ENCODE results near the gene FAM193A.

The FAM193A gene

GRCh38 chr4:2697995-2698414 is 161.6 kb downstream of the FAM193A start:
- H3K4me3 ChIP-seq (ENCODE audit: insufficient read depth in 1 of 2, low read depth in 1 of 2, low read length in 2 of 2), result no peak overlapping the region

GRCh38 chr4:2698504-2698903 is 162.1 kb downstream of the FAM193A start:
- Histone ChIP-seq H2BK15ac (ENCODE audit: low read depth, poor library complexity, severe bottlenecking) (no peak overlapping the region), H4K8ac (ENCODE audit: low read length) (no peak overlapping the region), H3K79me1 (replicated peaks; ENCODE audit: low read length, poor library complexity, severe bottlenecking) (peaks cover 37% of the 10 kb centered on the region), H4K91ac (ENCODE audit: low read length) (no peak overlapping the region), H2AK5ac (ENCODE audit: low read length, severe bottlenecking) (no peak overlapping the region), H3K9me3 (ENCODE audit: control insufficient read depth, low read length) (no peaks in the 10 kb centered on the region), H3K4me2 (ENCODE audit: low read length, poor library complexity, severe bottlenecking) (no peak overlapping the region), H3K4me1 (ENCODE audit: control insufficient read depth, insufficient read depth, low read depth, low read length) (peaks cover 14% of the 10 kb centered on the region), H3K18ac (ENCODE audit: low read depth in 1 of 2, low read length in 2 of 2) (no peak overlapping the region), H3K27me3 (ENCODE audit: control insufficient read depth in 1 of 2, insufficient read depth in 1 of 2, low read length in 2 of 2) (no peaks in the 10 kb centered on the region), H3K23ac (ENCODE audit: low read length in 2 of 2) (no peak overlapping the region), H3K4me3 (ENCODE audit: insufficient read depth in 1 of 2, low read depth in 1 of 2, low read length in 2 of 2) (no peak overlapping the region), H2BK5ac (ENCODE audit: low read depth, low read length, poor library complexity, severe bottlenecking) (no peak overlapping the region), H2BK12ac (ENCODE audit: low read length in 2 of 2) (no peak overlapping the region), H3K9ac (ENCODE audit: low read length) (no peak overlapping the region), H3K4ac (ENCODE audit: low read depth in 1 of 2, low read length in 2 of 2) (no peak overlapping the region), H3K14ac (ENCODE audit: low read length in 2 of 2) (no peak overlapping the region), H2BK120ac (ENCODE audit: low read depth, low read length) (no peak overlapping the region), H3K27ac (ENCODE audit: low read length, poor library complexity, severe bottlenecking) (no peak overlapping the region), H2AFZ (ENCODE audit: low read depth, low read length) (no peak overlapping the region), H3K36me3 (ENCODE audit: control insufficient read depth in 1 of 2, insufficient read depth in 2 of 2, low read depth in 1 of 2, low read length in 2 of 2) (peaks cover 61 to 97% of the 10 kb centered on the region in 2 experiments)
- DNase-seq, result no peak
- WGBS, result 71% methylated on average over 1 of the region's 1 CpG

More at GRCh38 chr4:2697995-2698414, 161.6 kb downstream of the FAM193A start:
- DNase-seq, result no peak
- H3K79me1 ChIP-seq (replicated peaks; ENCODE audit: low read length, poor library complexity, severe bottlenecking), result peaks cover 32% of the 10 kb centered on the region
- no peak overlapping the region for H3K23ac ChIP-seq (ENCODE audit: low read length in 2 of 2)
- peaks cover 14% of the 10 kb centered on the region for H3K4me1 ChIP-seq (ENCODE audit: control insufficient read depth, insufficient read depth, low read depth, low read length)
- no peak overlapping the region for H3K18ac ChIP-seq (ENCODE audit: low read depth in 1 of 2, low read length in 2 of 2)
- no peak overlapping the region for H2BK12ac ChIP-seq (ENCODE audit: low read length in 2 of 2)
- peaks cover 60 to 97% of the 10 kb centered on the region in 2 experiments for H3K36me3 ChIP-seq (ENCODE audit: control insufficient read depth in 1 of 2, insufficient read depth in 2 of 2, low read depth in 1 of 2, low read length in 2 of 2)
- no peak overlapping the region for H3K4me2 ChIP-seq (ENCODE audit: low read length, poor library complexity, severe bottlenecking)
- H3K14ac ChIP-seq (ENCODE audit: low read length in 2 of 2), result no peak overlapping the region
- no peak overlapping the region for H3K27ac ChIP-seq (ENCODE audit: low read length, poor library complexity, severe bottlenecking)
- 96% methylated on average over 8 of the region's 8 CpGs for WGBS
- H2AFZ ChIP-seq (ENCODE audit: low read depth, low read length), result no peak overlapping the region
- no peak overlapping the region for H2BK15ac ChIP-seq (ENCODE audit: low read depth, poor library complexity, severe bottlenecking)
- H3K4ac ChIP-seq (ENCODE audit: low read depth in 1 of 2, low read length in 2 of 2), result no peak overlapping the region
- H2AK5ac ChIP-seq (ENCODE audit: low read length, severe bottlenecking), result no peak overlapping the region
- no peak overlapping the region for H2BK120ac ChIP-seq (ENCODE audit: low read depth, low read length)
- no peak overlapping the region for H3K9ac ChIP-seq (ENCODE audit: low read length)
- H3K9me3 ChIP-seq (ENCODE audit: control insufficient read depth, low read length), result no peaks in the 10 kb centered on the region
- H3K27me3 ChIP-seq (ENCODE audit: control insufficient read depth in 1 of 2, insufficient read depth in 1 of 2, low read length in 2 of 2), result no peaks in the 10 kb centered on the region
- no peak overlapping the region for H4K8ac ChIP-seq (ENCODE audit: low read length)
- no peak overlapping the region for H2BK5ac ChIP-seq (ENCODE audit: low read depth, low read length, poor library complexity, severe bottlenecking)
- no peak overlapping the region for H4K91ac ChIP-seq (ENCODE audit: low read length)

- no peaks in the 10 kb centered on the region for H3K9me3 ChIP-seq (ENCODE audit: control insufficient read depth, low read length)
- peaks cover 37% of the 10 kb centered on the region for H3K79me1 ChIP-seq (replicated peaks; ENCODE audit: low read length, poor library complexity, severe bottlenecking)
- no peak overlapping the region for H2BK120ac ChIP-seq (ENCODE audit: low read depth, low read length)
- no peak for DNase-seq
- H3K23ac ChIP-seq (ENCODE audit: low read length in 2 of 2), result no peak overlapping the region
- H3K4me1 ChIP-seq (ENCODE audit: control insufficient read depth, insufficient read depth, low read depth, low read length), result peaks cover 14% of the 10 kb centered on the region
- no peak overlapping the region for H3K4me3 ChIP-seq (ENCODE audit: insufficient read depth in 1 of 2, low read depth in 1 of 2, low read length in 2 of 2)
- WGBS, result 97% methylated on average over 8 of the region's 12 CpGs
- no peak overlapping the region for H3K9ac ChIP-seq (ENCODE audit: low read length)
- H3K27ac ChIP-seq (ENCODE audit: low read length, poor library complexity, severe bottlenecking), result no peak overlapping the region
- H3K4me2 ChIP-seq (ENCODE audit: low read length, poor library complexity, severe bottlenecking), result no peak overlapping the region
- H4K8ac ChIP-seq (ENCODE audit: low read length), result no peak overlapping the region
- peaks cover 62 to 97% of the 10 kb centered on the region in 2 experiments for H3K36me3 ChIP-seq (ENCODE audit: control insufficient read depth in 1 of 2, insufficient read depth in 2 of 2, low read depth in 1 of 2, low read length in 2 of 2)
- no peak overlapping the region for H3K14ac ChIP-seq (ENCODE audit: low read length in 2 of 2)
- no peak overlapping the region for H2BK15ac ChIP-seq (ENCODE audit: low read depth, poor library complexity, severe bottlenecking)
- no peak overlapping the region for H2BK12ac ChIP-seq (ENCODE audit: low read length in 2 of 2)
- no peaks in the 10 kb centered on the region for H3K27me3 ChIP-seq (ENCODE audit: control insufficient read depth in 1 of 2, insufficient read depth in 1 of 2, low read length in 2 of 2)
- no peak overlapping the region for H2BK5ac ChIP-seq (ENCODE audit: low read depth, low read length, poor library complexity, severe bottlenecking)
- H2AK5ac ChIP-seq (ENCODE audit: low read length, severe bottlenecking), result no peak overlapping the region
- no peak overlapping the region for H4K91ac ChIP-seq (ENCODE audit: low read length)
- H2AFZ ChIP-seq (ENCODE audit: low read depth, low read length), result no peak overlapping the region
- no peak overlapping the region for H3K4ac ChIP-seq (ENCODE audit: low read depth in 1 of 2, low read length in 2 of 2)
- H3K18ac ChIP-seq (ENCODE audit: low read depth in 1 of 2, low read length in 2 of 2), result no peak overlapping the region
Observed at GRCh38 chr4:2698951-2699505, 162.6 kb downstream of the FAM193A start.

GRCh38 chr4:2699534-2699933 is 163.1 kb downstream of the FAM193A start:
- Histone ChIP-seq H3K4me2 (ENCODE audit: low read length, poor library complexity, severe bottlenecking) (no peak overlapping the region), H3K14ac (ENCODE audit: low read length in 2 of 2) (no peak overlapping the region), H2BK5ac (ENCODE audit: low read depth, low read length, poor library complexity, severe bottlenecking) (no peak overlapping the region), H3K79me1 (replicated peaks; ENCODE audit: low read length, poor library complexity, severe bottlenecking) (peaks cover 38% of the 10 kb centered on the region), H3K23ac (ENCODE audit: low read length in 2 of 2) (no peak overlapping the region), H2AFZ (ENCODE audit: low read depth, low read length) (no peak overlapping the region), H4K91ac (ENCODE audit: low read length) (no peak overlapping the region), H2BK12ac (ENCODE audit: low read length in 2 of 2) (no peak overlapping the region), H2BK120ac (ENCODE audit: low read depth, low read length) (no peak overlapping the region), H3K18ac (ENCODE audit: low read depth in 1 of 2, low read length in 2 of 2) (no peak overlapping the region), H3K4ac (ENCODE audit: low read depth in 1 of 2, low read length in 2 of 2) (no peak overlapping the region), H2BK15ac (ENCODE audit: low read depth, poor library complexity, severe bottlenecking) (no peak overlapping the region), H3K4me3 (ENCODE audit: insufficient read depth in 1 of 2, low read depth in 1 of 2, low read length in 2 of 2) (no peak overlapping the region), H2AK5ac (ENCODE audit: low read length, severe bottlenecking) (no peak overlapping the region), H3K9ac (ENCODE audit: low read length) (no peak overlapping the region), H3K36me3 (ENCODE audit: control insufficient read depth in 1 of 2, insufficient read depth in 2 of 2, low read depth in 1 of 2, low read length in 2 of 2) (peaks cover 66 to 97% of the 10 kb centered on the region in 2 experiments), H3K27ac (ENCODE audit: low read length, poor library complexity, severe bottlenecking) (no peak overlapping the region), H3K4me1 (ENCODE audit: control insufficient read depth, insufficient read depth, low read depth, low read length) (peaks cover 11% of the 10 kb centered on the region), H4K8ac (ENCODE audit: low read length) (no peak overlapping the region), H3K9me3 (ENCODE audit: control insufficient read depth, low read length) (no peaks in the 10 kb centered on the region), H3K27me3 (ENCODE audit: control insufficient read depth in 1 of 2, insufficient read depth in 1 of 2, low read length in 2 of 2) (no peaks in the 10 kb centered on the region)
- DNase-seq, result no peak
- WGBS, result 94% methylated on average over 7 of the region's 7 CpGs
